Femur (tissue), 1 donor: ENCODE data around the gene CATSPER1.

Experiments
- DNase-seq: peaks from one replicate; pipeline ENCODE4 v3.0.0-alpha.2; 2017

The CATSPER1 gene

DNA sequence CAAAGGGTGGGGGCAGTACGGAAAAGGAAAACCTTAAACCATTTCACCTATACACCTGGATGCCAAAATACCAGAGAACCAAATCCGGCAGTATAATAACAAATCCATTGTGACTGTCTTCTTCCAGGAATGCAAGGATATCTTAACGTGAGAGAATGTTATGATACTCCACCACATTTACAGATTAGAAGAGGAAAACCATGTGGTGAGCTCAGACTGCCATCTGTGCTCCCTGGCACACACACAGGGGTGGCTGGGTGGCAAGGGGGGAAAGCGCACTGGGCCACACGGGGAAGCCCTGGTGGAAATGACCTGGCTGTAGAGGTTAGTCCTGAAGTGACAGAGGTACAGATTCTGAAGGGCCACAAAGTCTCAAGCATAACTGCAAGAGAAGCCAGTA lies 34.2 kb downstream of the CATSPER1 start:
- no peak for DNase-seq

- DNase-seq = peak; percentile 95
These were observed 37.3 kb downstream of the CATSPER1 start for GRCh38 chr11:65988791-65989592.

DNA sequence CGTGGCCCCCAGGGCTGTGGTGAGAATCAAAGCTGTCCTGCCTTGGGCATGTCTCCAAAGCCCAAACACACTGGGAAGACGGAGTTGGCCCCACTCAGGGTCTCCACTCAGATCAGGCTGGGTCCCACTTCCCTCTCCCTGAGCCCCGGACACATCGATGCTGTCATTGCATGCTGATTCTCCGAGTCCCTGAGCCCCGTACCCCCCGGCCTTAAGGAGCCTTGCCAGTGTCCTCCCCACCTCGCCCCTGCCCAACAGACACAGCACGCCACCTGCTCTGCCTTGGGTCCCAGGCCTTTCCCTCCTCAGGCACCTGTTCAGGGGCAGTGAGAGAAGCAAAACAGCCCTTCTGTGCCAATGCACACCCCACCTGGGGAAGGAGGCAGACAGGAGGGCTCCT lies 38.9 kb downstream of the CATSPER1 start:
- DNase-seq = no peak

DNA sequence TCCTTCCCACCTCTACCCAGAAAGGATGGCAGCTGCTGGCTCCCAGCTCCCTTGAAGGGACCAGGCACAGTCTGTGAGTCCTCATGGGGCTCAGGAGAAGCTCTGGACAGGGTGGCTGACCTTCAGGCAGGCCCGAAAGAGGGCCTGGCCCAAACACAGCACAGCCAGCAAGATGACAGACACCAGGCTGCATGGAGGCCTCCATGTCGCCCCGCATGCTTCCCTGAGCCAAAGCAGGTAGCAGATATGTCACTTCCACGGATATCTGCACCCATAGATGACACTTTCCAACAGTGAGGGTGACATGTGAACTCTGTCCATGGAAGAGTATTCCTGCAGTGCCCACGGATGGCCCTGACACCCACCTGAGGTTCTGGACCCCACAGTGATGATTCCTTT lies 42.7 kb downstream of the CATSPER1 start:
- no peak for DNase-seq

- DNase-seq = no peak
These were observed 43.3 kb downstream of the CATSPER1 start for GRCh38 chr11:65982824-65983588.

GRCh38 chr11:65981972-65982823 lies 44.1 kb downstream of the CATSPER1 start:
- no peak for DNase-seq

- no peak for DNase-seq
These were observed 45.1 kb downstream of the CATSPER1 start for GRCh38 chr11:65981101-65981740.

- no peak for DNase-seq
These were observed 47.0 kb downstream of the CATSPER1 start for GRCh38 chr11:65979261-65979759.

DNA sequence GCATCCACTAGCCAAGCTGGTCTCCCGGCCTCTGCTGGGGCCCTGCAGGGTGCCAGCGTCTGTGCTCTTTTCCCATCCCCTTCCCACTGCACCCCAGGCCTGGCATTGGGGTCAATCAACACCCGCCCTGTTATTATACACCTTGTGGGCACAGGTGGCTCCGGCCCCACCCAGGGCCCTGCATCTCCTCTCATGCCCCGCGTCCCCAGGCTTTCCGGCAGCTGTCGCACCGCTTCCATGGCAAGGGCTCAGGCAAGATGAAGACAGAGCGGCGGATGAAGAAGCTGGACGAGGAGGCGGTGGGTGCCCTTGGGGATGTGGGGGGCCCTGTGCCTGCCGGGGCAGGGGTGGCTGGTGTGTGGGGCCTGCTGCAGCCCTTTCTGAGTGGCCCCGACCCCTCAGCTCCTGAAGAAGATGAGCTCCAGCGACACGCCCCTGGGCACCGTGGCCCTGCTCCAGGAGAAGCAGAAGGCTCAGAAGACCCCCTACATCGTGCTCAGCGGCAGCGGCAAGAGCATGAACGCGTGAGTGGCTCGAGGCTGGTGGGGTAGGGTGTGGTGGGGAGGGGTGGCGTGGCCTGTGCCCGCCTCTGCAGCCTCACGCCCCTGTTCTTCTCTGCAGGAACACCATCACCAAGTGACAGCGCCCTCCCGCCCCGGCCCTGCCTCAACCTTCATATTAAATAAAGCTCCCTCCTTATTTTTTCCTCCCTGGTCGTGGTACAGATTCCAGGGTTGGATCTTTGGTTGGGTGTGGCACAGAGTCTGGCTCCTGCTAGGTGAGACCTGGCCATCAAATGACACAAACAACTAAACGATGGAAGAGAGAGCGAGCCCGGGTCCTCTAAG lies 47.7 kb downstream of the CATSPER1 start:
- DNase-seq = no peak

GRCh38 chr11:65977621-65978390 lies 48.5 kb downstream of the CATSPER1 start:
- no peak for DNase-seq

DNA sequence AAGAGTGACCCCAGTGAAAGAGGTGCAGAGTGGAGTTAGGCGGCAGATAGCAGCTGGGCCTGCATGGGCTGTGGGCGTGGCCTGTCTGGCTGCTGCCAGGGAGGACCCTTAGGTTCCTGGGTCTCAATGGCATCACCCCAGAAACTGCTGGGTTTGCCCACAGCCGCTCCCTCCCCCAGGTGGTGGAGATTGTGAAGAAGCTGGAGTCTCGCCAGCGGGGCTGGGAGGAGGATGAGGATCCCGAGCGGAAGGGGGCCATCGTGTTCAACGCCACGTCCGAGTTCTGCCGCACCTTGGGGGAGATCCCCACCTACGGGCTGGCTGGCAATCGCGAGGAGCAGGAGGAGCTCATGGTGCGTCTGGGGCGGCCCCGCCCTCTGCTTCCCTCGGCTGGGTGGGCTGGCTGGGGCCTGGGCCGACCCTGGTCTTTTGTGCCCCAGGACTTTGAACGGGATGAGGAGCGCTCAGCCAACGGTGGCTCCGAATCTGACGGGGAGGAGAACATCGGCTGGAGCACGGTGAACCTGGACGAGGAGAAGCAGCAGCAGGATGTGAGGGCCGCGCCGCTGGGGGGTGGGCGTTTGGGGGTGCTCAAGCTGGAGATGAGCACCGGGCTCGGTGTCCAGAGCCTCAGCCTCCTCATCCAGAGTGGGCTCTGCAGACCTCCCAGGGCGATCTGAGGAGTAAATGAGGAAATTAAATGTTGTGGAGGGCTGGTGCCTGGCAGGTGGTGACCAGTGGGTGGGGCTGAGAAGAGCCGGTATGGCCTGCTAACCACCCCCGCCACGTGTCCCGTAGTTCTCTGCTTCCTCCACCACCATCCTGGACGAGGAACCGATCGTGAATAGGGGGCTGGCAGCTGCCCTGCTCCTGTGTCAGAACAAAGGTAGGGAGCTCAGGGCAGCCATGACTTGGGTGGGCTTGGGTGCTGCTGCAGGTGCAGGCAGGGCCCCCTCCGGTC lies 49.8 kb downstream of the CATSPER1 start:
- no peak for DNase-seq

DNA sequence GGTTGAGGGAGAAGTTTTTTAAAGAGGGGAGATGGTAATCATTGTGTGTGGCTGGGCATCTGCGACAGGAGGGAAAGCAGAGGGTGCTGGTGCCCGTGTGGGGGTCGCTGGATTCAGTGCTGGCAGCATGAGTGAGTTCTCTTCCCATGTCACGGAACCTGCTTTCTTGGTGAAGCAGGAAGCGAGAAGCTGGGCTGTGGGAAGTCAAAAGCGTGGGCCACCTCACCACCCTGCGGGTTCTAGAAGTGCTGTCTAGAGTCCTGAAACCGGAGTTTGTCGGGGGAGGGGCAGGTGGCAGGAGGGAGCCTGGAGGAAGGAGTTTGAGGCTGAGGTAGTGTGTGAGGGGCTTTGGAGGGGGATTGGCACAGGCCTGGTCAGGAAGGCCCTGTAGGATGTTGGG lies 50.5 kb downstream of the CATSPER1 start:
- DNase-seq = no peak

GRCh38 chr11:65973439-65974110 lies 52.7 kb downstream of the CATSPER1 start:
- DNase-seq = no peak

GRCh38 chr11:65972116-65972515 lies 54.2 kb downstream of the CATSPER1 start:
- no peak for DNase-seq

DNA sequence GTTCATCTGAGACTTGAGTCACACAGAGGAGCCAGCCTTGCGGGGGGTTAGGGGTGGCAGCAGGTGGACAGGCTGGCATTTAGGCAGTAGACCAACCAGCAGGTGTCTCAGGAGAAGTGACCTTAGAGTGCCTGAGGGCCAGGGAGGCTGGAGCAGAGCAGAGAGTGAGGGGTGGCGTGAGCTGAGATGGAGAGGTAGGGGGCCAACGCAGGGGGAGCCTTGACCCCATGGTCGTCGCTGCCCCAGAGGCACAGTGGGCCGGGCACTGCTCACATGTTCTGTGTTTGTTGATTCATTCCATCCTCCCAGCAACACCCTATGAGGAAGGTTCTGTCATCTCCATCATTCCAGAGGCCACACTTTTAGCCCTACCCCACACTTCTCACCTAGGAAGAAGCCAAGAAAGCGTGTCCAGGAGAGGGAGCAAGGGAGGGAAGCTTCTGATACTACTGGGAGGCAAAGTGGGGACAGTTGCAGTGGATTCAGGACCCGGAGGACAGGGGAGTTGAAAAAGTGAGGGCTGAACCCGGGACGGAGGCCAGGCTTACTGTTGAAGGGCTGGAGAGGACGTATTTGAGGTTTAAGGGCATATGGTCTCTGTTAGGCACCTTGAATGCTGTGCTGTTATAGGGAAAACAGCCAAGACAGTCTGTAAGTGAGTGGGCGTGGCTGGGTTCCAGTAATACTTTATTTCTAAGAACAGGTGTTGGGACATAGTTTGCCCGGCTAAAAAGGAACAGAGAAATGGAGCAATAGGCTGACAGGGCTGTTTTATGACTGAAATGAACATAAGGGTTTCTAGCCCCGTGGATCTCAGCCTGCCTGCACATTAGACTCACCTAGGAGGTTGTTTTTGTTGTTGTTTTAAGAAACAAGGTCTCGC lies 57.4 kb downstream of the CATSPER1 start:
- DNase-seq = no peak

GRCh38 chr11:65967329-65967934 lies 58.8 kb downstream of the CATSPER1 start:
- no peak for DNase-seq
